ENCODE results near the gene KCNE5. TPM values are rescaled to one million over a fixed set of nuclear protein-coding genes. Genes with fewer than 3 reads are reported as not detected.
A peak's percentile ranks its signal among the peaks of the same experiment; 100 is the strongest.
"Not testable (repeated sequence)": the region's sequence is repeated elsewhere in the genome, so short reads cannot be mapped to it uniquely, and the experiment has no call there.

Gene KCNE5, protein sequence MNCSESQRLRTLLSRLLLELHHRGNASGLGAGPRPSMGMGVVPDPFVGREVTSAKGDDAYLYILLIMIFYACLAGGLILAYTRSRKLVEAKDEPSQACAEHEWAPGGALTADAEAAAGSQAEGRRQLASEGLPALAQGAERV
- under 1 TPM; 0.79 to 0.81 TPM for total RNA-seq
- polyA plus RNA-seq (ENCODE audit: insufficient read depth, low read depth, low replicate concordance), result 0.57 TPM
- long read RNA-seq, donor 1, partial matches to known transcripts, result 0 of 3 reads
- long read RNA-seq, donor 1, other reads (novel, unspliced or antisense), result 0 of 3 reads
- long read RNA-seq, donor 2, partial matches to known transcripts, result 0 of 3 reads
- long read RNA-seq, donor 2, other reads (novel, unspliced or antisense), result 0 of 3 reads

DNA sequence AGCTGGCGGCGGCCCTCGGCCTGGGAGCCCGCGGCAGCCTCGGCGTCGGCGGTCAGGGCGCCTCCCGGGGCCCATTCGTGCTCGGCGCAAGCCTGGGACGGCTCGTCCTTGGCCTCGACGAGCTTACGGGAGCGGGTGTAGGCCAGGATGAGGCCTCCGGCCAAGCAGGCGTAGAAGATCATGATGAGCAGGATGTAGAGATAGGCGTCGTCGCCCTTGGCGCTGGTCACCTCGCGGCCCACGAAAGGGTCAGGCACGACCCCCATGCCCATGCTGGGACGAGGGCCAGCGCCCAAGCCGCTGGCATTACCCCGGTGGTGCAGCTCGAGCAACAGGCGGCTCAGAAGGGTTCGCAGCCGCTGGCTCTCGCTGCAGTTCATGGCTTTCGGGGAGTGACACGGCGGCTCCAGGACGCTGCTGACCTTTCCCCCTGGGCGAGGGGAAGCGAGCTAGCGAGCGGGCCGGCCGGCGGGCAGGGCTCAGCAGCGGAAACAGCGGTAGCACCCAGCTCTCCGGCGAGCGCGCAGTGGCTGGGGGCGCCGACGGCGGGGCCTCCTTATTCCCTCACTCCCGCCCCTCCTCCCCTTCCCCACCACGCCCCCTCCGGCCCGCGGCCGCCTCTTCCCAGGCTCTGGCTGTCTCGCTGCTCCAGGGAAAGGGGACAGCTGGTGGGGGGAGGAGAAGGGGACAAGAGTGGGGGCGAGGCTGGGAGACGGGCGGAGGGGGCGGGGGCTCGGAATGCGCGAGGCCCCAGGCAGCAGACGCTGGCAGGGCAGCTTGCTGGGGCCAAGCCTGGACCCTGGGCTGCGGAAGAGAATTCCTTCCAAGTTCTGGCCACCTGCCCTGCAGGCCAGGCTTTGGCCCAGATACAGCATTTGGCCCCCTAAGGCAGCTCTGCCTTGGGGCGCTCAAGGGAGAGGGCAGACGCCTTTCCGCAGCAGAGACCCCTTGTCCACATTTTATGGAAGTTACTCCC lies at the start of gene KCNE5:
Gene KCNE5, minus strand, starts transcription at position 532 of the 976 bp plus-strand sequence. Its CDS starts 152 bp downstream, at position 380.
- no peaks in the 10 kb centered on the region for H3K4me1 ChIP-seq
- peak within 1 kb of the TSS in 1 of 2 donors; percentile 26 for H3K4me3 ChIP-seq
- intact Hi-C loops (cut with DNase I; ENCODE audit: low total_unique reads), result no loop called here
- 26 to 94% methylated on average over 3 to 30 of the region's 79 CpGs for WGBS, 2 donors
- TF ChIP-seq POLR2A (IDR thresholded peaks at IDR 0.05), result no peak
- TF ChIP-seq, protein P1, sequence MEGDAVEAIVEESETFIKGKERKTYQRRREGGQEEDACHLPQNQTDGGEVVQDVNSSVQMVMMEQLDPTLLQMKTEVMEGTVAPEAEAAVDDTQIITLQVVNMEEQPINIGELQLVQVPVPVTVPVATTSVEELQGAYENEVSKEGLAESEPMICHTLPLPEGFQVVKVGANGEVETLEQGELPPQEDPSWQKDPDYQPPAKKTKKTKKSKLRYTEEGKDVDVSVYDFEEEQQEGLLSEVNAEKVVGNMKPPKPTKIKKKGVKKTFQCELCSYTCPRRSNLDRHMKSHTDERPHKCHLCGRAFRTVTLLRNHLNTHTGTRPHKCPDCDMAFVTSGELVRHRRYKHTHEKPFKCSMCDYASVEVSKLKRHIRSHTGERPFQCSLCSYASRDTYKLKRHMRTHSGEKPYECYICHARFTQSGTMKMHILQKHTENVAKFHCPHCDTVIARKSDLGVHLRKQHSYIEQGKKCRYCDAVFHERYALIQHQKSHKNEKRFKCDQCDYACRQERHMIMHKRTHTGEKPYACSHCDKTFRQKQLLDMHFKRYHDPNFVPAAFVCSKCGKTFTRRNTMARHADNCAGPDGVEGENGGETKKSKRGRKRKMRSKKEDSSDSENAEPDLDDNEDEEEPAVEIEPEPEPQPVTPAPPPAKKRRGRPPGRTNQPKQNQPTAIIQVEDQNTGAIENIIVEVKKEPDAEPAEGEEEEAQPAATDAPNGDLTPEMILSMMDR (IDR thresholded peaks at IDR 0.05), result no peak
- H3K27ac ChIP-seq, result no peak within 1 kb of the TSS
- DNase-seq, result no peak
- no peaks in the 10 kb centered on the region for H3K27me3 ChIP-seq
- no peaks in the 10 kb centered on the region for H3K9me3 ChIP-seq
- H3K36me3 ChIP-seq (ENCODE audit: low read depth, missing control alignments), result no peaks in the 10 kb centered on the region

DNA sequence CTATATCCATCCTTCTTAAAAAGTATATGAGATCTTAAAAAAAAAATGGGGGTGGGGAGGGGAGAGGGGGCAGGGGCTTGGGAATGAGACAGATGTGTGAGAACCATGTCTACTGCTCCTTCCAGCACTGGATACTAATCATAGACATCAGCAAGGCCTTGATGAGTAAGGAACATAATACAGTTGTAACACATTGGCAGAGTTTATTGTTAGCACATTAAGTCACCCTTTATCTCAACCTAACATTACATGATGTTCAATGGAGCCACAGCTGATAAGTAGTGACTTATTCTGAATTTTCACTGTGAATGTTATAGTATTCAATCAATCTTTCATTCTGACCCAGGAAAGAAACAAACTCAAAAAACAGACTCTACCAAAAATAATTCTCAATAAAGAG lies 47.3 kb upstream of the KCNE5 start:
- H3K9me3 ChIP-seq, result no peaks in the 10 kb centered on the region
- no peak for DNase-seq
- H3K36me3 ChIP-seq (ENCODE audit: low read depth, missing control alignments), result no peaks in the 10 kb centered on the region
- intact Hi-C loops (cut with DNase I; ENCODE audit: low total_unique reads), result no loop called here
- no peak overlapping the region for H3K4me3 ChIP-seq
- no peak overlapping the region for H3K27ac ChIP-seq
- H3K27me3 ChIP-seq, result no peaks in the 10 kb centered on the region
- no peak for TF ChIP-seq POLR2A (IDR thresholded peaks at IDR 0.05)
- TF ChIP-seq, protein P1 (IDR thresholded peaks at IDR 0.05), result no peak
- H3K4me1 ChIP-seq, result no peaks in the 10 kb centered on the region

DNA sequence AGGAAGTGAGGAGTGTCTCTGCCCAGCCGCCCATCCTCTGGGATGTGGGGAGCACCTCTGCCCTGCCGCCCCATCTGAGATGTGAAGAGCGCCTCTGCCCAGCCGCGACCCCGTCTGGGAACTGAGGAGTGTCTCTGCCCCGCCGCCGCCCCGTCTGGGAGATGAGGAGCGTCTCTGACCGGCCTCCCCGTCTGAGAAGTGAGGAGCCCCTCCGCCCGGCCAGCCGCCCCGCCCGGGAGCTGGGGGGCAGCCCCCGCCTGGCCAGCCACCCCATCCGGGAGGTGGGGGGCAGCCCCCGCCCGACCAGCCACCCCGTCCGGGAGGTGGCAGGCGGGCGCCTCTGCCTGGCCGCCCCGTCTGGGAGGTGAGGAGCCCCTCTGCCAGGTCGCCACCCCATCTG lies 46.2 kb upstream of the KCNE5 start:
- H3K4me1 ChIP-seq; H3K9me3 ChIP-seq; H3K27me3 ChIP-seq; intact Hi-C loops (cut with DNase I; ENCODE audit: low total_unique reads); H3K4me3 ChIP-seq; DNase-seq; H3K36me3 ChIP-seq (ENCODE audit: low read depth, missing control alignments); H3K27ac ChIP-seq: not testable (repeated sequence)
- WGBS, 2 donors, result 82% methylated on average over 25 of the region's 29 CpGs; no CpG with 5 or more reads in 1 of the 2 donors

DNA sequence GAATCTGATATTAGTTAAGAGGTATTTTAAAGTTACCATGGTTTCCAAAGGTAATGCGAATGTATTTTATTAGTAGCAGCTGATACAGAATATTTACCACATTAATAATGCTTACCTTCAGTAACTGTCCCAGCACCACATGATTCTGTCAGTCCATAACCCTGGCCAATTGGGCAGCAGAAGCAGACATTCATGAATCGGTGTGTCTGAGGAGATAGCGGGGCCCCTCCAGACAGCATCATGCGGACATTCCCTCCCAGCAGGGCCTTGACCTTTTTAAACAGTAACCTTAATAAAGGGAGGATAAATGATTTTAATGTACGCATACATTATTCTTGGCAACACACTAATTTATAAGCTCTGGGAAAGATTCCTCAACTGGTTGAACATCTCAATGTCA lies 43.0 kb upstream of the KCNE5 start:
- H3K27me3 ChIP-seq, result no peaks in the 10 kb centered on the region
- intact Hi-C loops (cut with DNase I; ENCODE audit: low total_unique reads), result no loop called here
- no peak for DNase-seq
- no peak overlapping the region for H3K27ac ChIP-seq
- no peaks in the 10 kb centered on the region for H3K4me1 ChIP-seq
- H3K36me3 ChIP-seq (ENCODE audit: low read depth, missing control alignments), result no peaks in the 10 kb centered on the region
- H3K9me3 ChIP-seq, result no peaks in the 10 kb centered on the region
- 88 to 97% methylated on average over 5 of the region's 5 CpGs for WGBS, 2 donors
- TF ChIP-seq, protein P1 (IDR thresholded peaks at IDR 0.05), result no peak
- no peak for TF ChIP-seq POLR2A (IDR thresholded peaks at IDR 0.05)
- H3K4me3 ChIP-seq, result no peak overlapping the region

DNA sequence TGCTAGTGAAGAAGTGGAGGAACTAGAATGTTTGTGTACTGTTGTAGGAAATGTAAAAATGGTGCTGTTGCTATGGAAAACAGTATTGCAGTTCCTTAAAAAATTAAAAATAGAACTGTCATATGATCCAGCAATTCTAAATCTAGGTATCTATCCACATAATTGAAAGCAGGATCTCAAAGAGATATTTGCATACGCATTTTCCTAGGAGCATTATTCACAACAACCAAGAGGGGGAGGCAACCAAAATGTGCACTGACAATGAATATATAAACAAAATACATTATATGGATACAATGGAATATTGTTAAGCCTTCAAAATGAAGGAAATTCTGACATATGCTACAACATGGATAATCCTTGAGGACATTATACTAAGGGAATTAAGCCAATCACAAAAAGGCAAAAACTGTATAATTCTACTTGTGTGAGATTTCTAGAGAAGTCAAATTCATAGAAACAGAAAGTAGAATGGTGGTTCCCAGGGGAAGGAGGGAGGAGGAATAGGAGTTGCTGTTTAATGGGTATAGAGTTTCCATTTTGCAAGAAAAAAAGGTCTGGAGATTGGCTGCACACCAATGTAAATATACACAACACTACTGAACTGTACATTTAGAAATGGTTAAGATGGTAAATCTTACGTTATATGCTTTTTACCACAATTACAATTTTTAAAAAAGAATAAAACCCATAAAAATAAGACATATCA lies 35.6 kb upstream of the KCNE5 start:
- intact Hi-C loops (cut with DNase I; ENCODE audit: low total_unique reads), result no loop called here
- Histone ChIP-seq H3K36me3 (ENCODE audit: low read depth, missing control alignments) (no peaks in the 10 kb centered on the region), H3K27ac (no peak overlapping the region), H3K27me3 (no peaks in the 10 kb centered on the region), H3K4me3 (no peak overlapping the region), H3K4me1 (no peaks in the 10 kb centered on the region), H3K9me3 (no peaks in the 10 kb centered on the region)
- DNase-seq, result no peak
- TF ChIP-seq, protein P1 (IDR thresholded peaks at IDR 0.05), result no peak
- TF ChIP-seq POLR2A (IDR thresholded peaks at IDR 0.05), result no peak
- 83 to 94% methylated on average over 2 of the region's 2 CpGs for WGBS, 2 donors

Data from testis (tissue), 5 donors.